B cell (primary cell): ENCODE results near the gene RETREG1. TPM values are rescaled to one million over a fixed set of nuclear protein-coding genes. Genes with fewer than 3 reads are reported as not detected.
A peak's percentile ranks its signal among the peaks of the same experiment; 100 is the strongest.

Source experiments
- ATAC-seq: fragments of 200-7000 bp; cut with Tn5 transposase; one replicate; pipeline ENCODE4 v1.10.0; 2021; ENCODE audit warnings: low read depth, mild to moderate bottlenecking, moderate number of reproducible peaks, moderate library complexity
- CTCF ChIA-PET: fragments of 350-600 bp; sonication (Branson Sonifier 250); formaldehyde crosslinking; loops from one replicate; lab custom pipeline; 2021; ENCODE audit warnings: antibody characterized with exemption, inconsistent platforms; lab: Charles Lee
- POLR2A ChIA-PET: fragments of 350-600 bp; sonication (Branson Sonifier 250); formaldehyde crosslinking; loops from one replicate; lab custom pipeline; 2021; ENCODE audit warnings: antibody characterized with exemption; lab: Charles Lee
- DNase-seq: peaks from one replicate; pipeline ENCODE4 v3.0.0; 2013
- H2AFZ ChIP-seq: 2 replicates; pipeline ENCODE4 v1.6.1; 2012; ENCODE audit warnings: mild to moderate bottlenecking, low read depth, low read length; ENCODE audit not compliant: insufficient read depth, poor library complexity, severe bottlenecking
- H3K27ac ChIP-seq, 2 donors: 1 replicate in 1 of 2; 2 replicates in 1 of 2; pipeline ENCODE4 v1.5.1; 2012 to 2013; ENCODE audit warnings: low read length in 2 of 2, mild to moderate bottlenecking in 2 of 2, moderate library complexity in 1 of 2
- H3K27me3 ChIP-seq, 4 experiments: fragments of 200-600 bp in 1 of 4; sonication (generic) in 1 of 4; replicated peaks in 1 of 4; 1 replicate in 2 of 4; 2 replicates in 2 of 4; pipeline versions ENCODE4 v1.6.1 to v1.7.0; 2013 to 2016; ENCODE audit warnings: low read length in 3 of 4, mild to moderate bottlenecking in 2 of 4, mixed read lengths in 1 of 4, moderate library complexity in 1 of 4; ENCODE audit not compliant: insufficient read depth in 4 of 4, control insufficient read depth in 3 of 4; ENCODE audit errors: control extremely low read depth in 1 of 4
- H3K36me3 ChIP-seq, 2 experiments: replicated peaks in 1 of 2; 1 replicate in 1 of 2; 2 replicates in 1 of 2; pipeline versions ENCODE4 v1.6.1 to v1.7.1; 2013; ENCODE audit warnings: low read length in 1 of 2; ENCODE audit not compliant: insufficient read depth in 2 of 2, control insufficient read depth in 1 of 2; ENCODE audit errors: control extremely low read depth in 1 of 2, extremely low read depth in 1 of 2
- H3K4me1 ChIP-seq, 2 donors: fragments of 200-600 bp in 1 of 2; sonication (generic) in 1 of 2; 1 replicate in 1 of 2; 2 replicates in 1 of 2; pipeline versions ENCODE4 v1.5.1 to v1.6.1; 2013 to 2017; ENCODE audit warnings: low read length in 2 of 2; ENCODE audit not compliant: control insufficient read depth in 2 of 2, insufficient read depth in 2 of 2
- H3K4me2 ChIP-seq: replicated peaks from 2 replicates; pipeline ENCODE3; 2012; ENCODE audit warnings: mild to moderate bottlenecking, low read depth, low read length; ENCODE audit not compliant: poor library complexity, severe bottlenecking
- H3K4me3 ChIP-seq, 5 experiments: fragments of 200-600 bp in 1 of 5; sonication (generic) in 1 of 5; 1 replicate in 3 of 5; 2 replicates in 2 of 5; pipeline versions ENCODE4 v1.5.1 to v1.7.0; 2011 to 2016; ENCODE audit warnings: low read length in 4 of 5, mild to moderate bottlenecking in 4 of 5, low read depth in 2 of 5, control low read depth in 1 of 5, moderate library complexity in 1 of 5; ENCODE audit not compliant: insufficient read depth in 1 of 5; ENCODE audit errors: control extremely low read depth in 1 of 5, extremely low read depth in 1 of 5
- H3K79me2 ChIP-seq: fragments of 200-600 bp; sonication (generic); one replicate; pipeline ENCODE4 v1.6.0; 2016; ENCODE audit warnings: low read length; ENCODE audit not compliant: control insufficient read depth, insufficient read depth
- H3K9ac ChIP-seq: fragments of 200-600 bp; sonication (generic); 2 replicates; pipeline ENCODE4 v1.6.1; 2017; ENCODE audit warnings: mild to moderate bottlenecking, low read length, moderate library complexity
- H3K9me3 ChIP-seq, 3 donors: one replicate each; pipeline versions ENCODE4 v1.6.1 to v1.7.1; 2013; ENCODE audit warnings: low read length in 2 of 3; ENCODE audit not compliant: control insufficient read depth in 2 of 3, insufficient read depth in 1 of 3; ENCODE audit errors: control extremely low read depth in 1 of 3
- H4K20me1 ChIP-seq: 2 replicates; pipeline ENCODE4 v1.6.0; 2012; ENCODE audit warnings: mild to moderate bottlenecking, low read length; ENCODE audit not compliant: insufficient read depth, control insufficient read depth, poor library complexity, severe bottlenecking
- H3K27ac Mint-ChIP-seq: one replicate; pipeline ENCODE4 v1.8.0; 2021; ENCODE audit warnings: mixed read lengths
- H3K27me3 Mint-ChIP-seq: one replicate; pipeline ENCODE4 v1.8.0; 2021; ENCODE audit warnings: mixed read lengths
- H3K4me1 Mint-ChIP-seq: one replicate; pipeline ENCODE4 v1.8.0; 2021; ENCODE audit warnings: mixed read lengths
- H3K4me3 Mint-ChIP-seq: one replicate; pipeline ENCODE4 v1.8.0; 2021; ENCODE audit warnings: mixed read lengths
- H3K9me3 Mint-ChIP-seq: one replicate; pipeline ENCODE4 v1.8.0; 2022; ENCODE audit warnings: mixed read lengths; ENCODE audit not compliant: insufficient read depth
- CTCF ChIP-seq: fragments of 200-600 bp; IDR thresholded peaks from one replicate; pipeline ENCODE4 v1.8.0; 2022; ENCODE audit warnings: antibody characterized with exemption, mild to moderate bottlenecking
- EZH2 ChIP-seq: IDR thresholded peaks from 2 replicates; pipeline ENCODE4 v1.6.1; 2012; ENCODE audit warnings: borderline replicate concordance, low read depth, mild to moderate bottlenecking, moderate library complexity, low read length; ENCODE audit not compliant: insufficient read depth, poor library complexity, severe bottlenecking
- WGBS: methylation state at CpG from one replicate; pipeline ENCODE4 v1.1.5; 2013; ENCODE audit warnings: missing lambda C conversion rate; ENCODE audit not compliant: insufficient coverage; 5-methylcytosine and 5-hydroxymethylcytosine counted together
- intact Hi-C: fragments of 100-400 bp; cut with micrococcal nuclease; formaldehyde crosslinking; loops from one replicate; pipeline ENCODE4 v1.10.0; 2022
- polyA plus RNA-seq: library from polyadenylated mRNA; depleted of rRNA; stranded (reverse); fragments of >200 nt; gene quantifications from 2 replicates; pipeline ENCODE4 v1.2.3, GENCODE V29; 2012
- total RNA-seq, 2 donors: library from RNA; stranded (reverse); fragments of 120-200 nt in 1 of 2; gene quantifications; 1 replicate in 1 of 2; 2 replicates in 1 of 2; pipeline versions ENCODE4 v1.2.3 to v1.2.4, GENCODE V29; 2013 to 2022

The RETREG1 gene
- total and polyA plus RNA-seq, 2 donors (not counting 1 experiment from before 2014, with no cell fraction given), result 5.1 to 12.9 TPM

DNA sequence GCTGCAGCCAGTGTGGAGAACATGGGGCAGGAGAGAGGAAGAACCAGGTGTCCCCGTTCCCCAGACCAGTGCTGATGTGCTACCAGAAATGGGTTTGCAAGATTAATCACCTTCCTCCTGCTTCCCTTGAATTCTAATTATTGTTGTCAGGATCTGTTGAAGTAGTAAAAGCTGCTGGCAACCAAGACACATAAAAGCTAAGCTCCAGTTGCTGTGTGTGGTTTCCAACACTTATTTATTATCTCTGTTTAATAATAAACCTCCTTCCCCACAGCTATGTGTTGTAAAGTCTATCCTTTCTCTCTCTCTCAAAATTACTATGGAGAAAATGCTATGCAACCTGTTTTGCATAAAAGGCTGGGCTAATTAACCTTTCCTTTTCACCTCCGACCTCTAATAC is 2.3 kb upstream of the RETREG1 start:
- DNase-seq (no peak), ATAC-seq (no peak)
- H3K9me3 ChIP-seq, result no peaks in the 10 kb centered on the region
- TF ChIP-seq CTCF, result no peak
- no peak for TF ChIP-seq EZH2
- Mint-ChIP-seq H3K4me3 (no peak overlapping the region), H3K27ac (no peak overlapping the region), H3K4me1 (peaks cover 12% of the 10 kb centered on the region), H3K27me3 (peaks cover 9% of the 10 kb centered on the region), H3K9me3 (no peaks in the 10 kb centered on the region)
- H4K20me1 ChIP-seq, result no peaks in the 10 kb centered on the region
- no peaks in the 10 kb centered on the region for H3K79me2 ChIP-seq
- no peak overlapping the region for H3K4me2 ChIP-seq
- H3K4me3 ChIP-seq, result no peak overlapping the region
- H2AFZ ChIP-seq, result no peak overlapping the region
- WGBS, result no CpG with 5 or more reads among the region's 2 CpGs
- H3K27ac ChIP-seq, result no peak overlapping the region
- H3K4me1 ChIP-seq, result peaks cover 18 to 20% of the 10 kb centered on the region in 2 donors
- H3K27me3 ChIP-seq, result peaks cover 0 to 3% (median 0%) of the 10 kb centered on the region in 4 experiments
- intact Hi-C loops, result loop anchor here (5.0 kb wide), 1 partner anchor 62 kb away; no protein-coding TSS in a partner anchor
- ChIA-PET CTCF (no interaction called here), POLR2A (no interaction called here)
- H3K36me3 ChIP-seq, result no peaks in the 10 kb centered on the region
- no peak overlapping the region for H3K9ac ChIP-seq

- peak overlapping the region; percentile 84 to 91 for H3K27ac ChIP-seq
- TF ChIP-seq CTCF (no peak), EZH2 (no peak)
These were observed 1.5 kb upstream of the RETREG1 start for GRCh38 chr5:16618138-16618897.

More at GRCh38 chr5:16618138-16618897, 1.5 kb upstream of the RETREG1 start:
- H3K27me3 Mint-ChIP-seq, result peaks cover 9% of the 10 kb centered on the region
- Histone ChIP-seq H3K9me3 (no peaks in the 10 kb centered on the region), H3K4me3 (no peak overlapping the region), H3K36me3 (no peaks in the 10 kb centered on the region), H3K79me2 (no peaks in the 10 kb centered on the region), H3K27me3 (peaks cover 0 to 3% (median 0%) of the 10 kb centered on the region in 4 experiments), H4K20me1 (no peaks in the 10 kb centered on the region), H3K4me2 (peak overlapping the region; percentile 89), H3K4me1 (peaks cover 18 to 20% of the 10 kb centered on the region in 2 donors), H2AFZ (peak overlapping the region; percentile 85), H3K9ac (no peak overlapping the region)
- intact Hi-C loops, result loop anchor here (5.0 kb wide), 1 partner anchor 61 kb away; no protein-coding TSS in a partner anchor
- ChIA-PET POLR2A (interaction anchor here (0.6 kb wide), 1 partner anchor 571 kb away, joined by 7 read pairs; no protein-coding TSS in a partner anchor), CTCF (interaction anchor here (1.4 kb wide), 1 partner anchor 162 kb away, joined by 3 read pairs; no protein-coding TSS in a partner anchor)
- H3K4me3 Mint-ChIP-seq, result no peak overlapping the region
- H3K27ac Mint-ChIP-seq, result no peak overlapping the region
- peaks cover 12% of the 10 kb centered on the region for H3K4me1 Mint-ChIP-seq
- DNase-seq (peak; percentile 27), ATAC-seq (no peak)
- no peaks in the 10 kb centered on the region for H3K9me3 Mint-ChIP-seq
- 61% methylated on average over 9 of the region's 10 CpGs for WGBS
